OCI-LY7 (cell line): ENCODE data around the gene NCOA7.

Experiments
- CTCF ChIP-seq: fragments of 200-600 bp; sonication (generic); conservative IDR thresholded peaks from 2 replicates; pipeline ENCODE4 v1.5.1; 2014; ENCODE audit warnings: mild to moderate bottlenecking, antibody characterized with exemption, low read length, moderate library complexity, mixed read lengths
- EZH2phosphoT487 ChIP-seq: fragments of 200-600 bp; sonication (generic); IDR thresholded peaks from 2 replicates; pipeline ENCODE4 v1.6.1; 2018; ENCODE audit warnings: low read depth, borderline replicate concordance, mild to moderate bottlenecking, mixed run types, antibody characterized with exemption, low read length, moderate library complexity, mixed read lengths

GRCh38 chr6:125956506-125957390 is 166.0 kb downstream of the NCOA7 start, which contains the start of gene HINT3:
- TF ChIP-seq EZH2phosphoT487 (no peak), CTCF (peak; percentile 92)
